Measurements from ENCODE around the gene PNLIPRP1.

Gene PNLIPRP1
- long read RNA-seq, donor 1, result 0 reads
- long read RNA-seq, donor 2, result 0 reads
- long read RNA-seq, donor 3, result 0 reads
- long read RNA-seq, donor 4, result 0 reads
- long read RNA-seq, donor 5, result 0 reads
- long read RNA-seq, donor 6, result 0 reads
- long read RNA-seq, donor 7, result 0 reads
- long read RNA-seq, donor 8, result 0 reads

DNA sequence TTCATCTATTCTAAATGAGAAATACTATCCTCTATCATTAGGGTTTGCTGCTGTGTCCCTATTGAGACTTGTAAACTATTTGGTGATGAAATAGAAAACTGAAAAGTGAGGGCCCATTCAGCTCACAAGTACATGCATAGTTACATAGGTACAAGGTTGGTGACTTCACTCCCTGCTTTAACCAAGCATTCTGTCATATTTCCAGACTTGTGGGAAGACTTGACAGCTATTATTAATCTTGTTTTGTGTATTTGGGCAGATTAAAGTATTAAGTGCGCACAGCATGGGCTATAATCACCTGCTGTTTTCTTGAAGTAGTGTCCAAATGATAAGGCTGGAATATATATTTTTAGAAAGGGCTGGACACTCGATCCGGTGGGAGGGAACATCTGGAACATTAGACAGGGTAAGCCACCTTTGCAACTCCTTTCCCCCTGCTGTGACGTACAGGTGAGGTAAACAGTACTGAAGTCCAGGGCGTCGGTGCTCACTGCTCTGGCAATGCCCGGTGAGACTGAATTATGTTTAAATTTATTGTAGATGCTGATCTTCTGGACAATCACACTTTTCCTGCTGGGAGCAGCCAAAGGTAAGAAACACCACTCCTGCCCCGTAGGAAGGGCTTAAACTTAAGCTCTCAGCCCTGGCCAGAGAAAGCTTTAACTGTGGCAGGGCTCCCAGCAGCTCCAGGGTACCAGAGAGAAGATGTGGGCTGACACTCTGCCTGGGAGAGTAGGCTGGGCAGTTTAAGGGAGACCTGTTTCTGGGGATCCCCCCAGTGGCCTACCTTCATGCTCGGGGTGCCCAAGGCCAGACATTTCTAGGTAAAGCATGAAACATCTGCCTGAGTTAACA lies at the start of gene PNLIPRP1:
TSS of gene PNLIPRP1 (plus strand) at position 370 of the 855 bp plus-strand sequence. CDS start at position 541, 171 bp downstream.
- DNase-seq, result no peak

GRCh38 chr10:116542007-116542677 lies 48.6 kb upstream of the PNLIPRP1 start:
- no peak for DNase-seq

GRCh38 chr10:116545122-116545521 lies 45.6 kb upstream of the PNLIPRP1 start:
- DNase-seq, result no peak

DNA sequence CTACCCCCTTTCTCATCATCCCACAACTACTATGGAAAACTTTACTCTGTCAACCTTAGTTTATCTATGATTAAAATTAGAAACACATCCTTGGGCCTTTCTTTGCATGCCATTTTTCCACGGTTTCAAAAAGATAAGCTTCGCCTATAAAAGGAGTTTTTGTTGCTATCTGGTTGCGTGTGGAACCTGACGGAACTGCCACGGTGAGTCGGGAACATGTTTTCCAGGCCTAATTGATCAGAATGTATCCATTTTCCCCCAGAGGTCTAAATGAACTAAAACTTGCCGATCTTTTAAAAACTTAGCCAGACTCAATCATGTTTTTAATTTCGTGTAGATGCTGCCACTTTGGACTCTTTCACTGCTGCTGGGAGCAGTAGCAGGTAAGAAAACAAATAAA lies 45.0 kb upstream of the PNLIPRP1 start, which contains the start of gene PNLIP:
TSS of gene PNLIP (plus strand) at position 176 of the 400 bp plus-strand sequence. CDS start at position 338, 162 bp downstream.
- DNase-seq, result no peak

DNA sequence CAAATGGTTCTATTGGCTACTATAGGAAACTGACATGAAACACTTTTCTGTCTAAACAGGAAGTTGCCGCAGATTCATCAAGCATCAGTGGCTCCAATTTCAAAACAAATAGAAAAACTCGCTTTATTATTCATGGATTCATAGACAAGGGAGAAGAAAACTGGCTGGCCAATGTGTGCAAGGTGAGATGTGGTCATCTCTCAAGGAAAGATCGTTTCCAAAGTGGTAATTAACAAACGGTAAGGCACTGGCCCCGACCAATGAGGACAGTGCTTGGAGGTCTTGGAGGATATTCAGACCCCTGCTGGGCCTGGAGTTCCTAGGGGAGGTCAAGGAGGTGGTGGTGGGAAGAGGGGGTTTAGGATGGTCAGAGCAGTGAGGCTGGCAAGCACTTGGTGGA lies 42.5 kb upstream of the PNLIPRP1 start:
- DNase-seq, result no peak

- no peak for DNase-seq
Observed at GRCh38 chr10:116553378-116553980, 37.3 kb upstream of the PNLIPRP1 start.

- DNase-seq, result no peak
Observed at GRCh38 chr10:116554628-116555027, 36.1 kb upstream of the PNLIPRP1 start.

- no peak for DNase-seq
Observed at GRCh38 chr10:116555880-116556279, 34.9 kb upstream of the PNLIPRP1 start.

GRCh38 chr10:116557305-116557880 lies 33.4 kb upstream of the PNLIPRP1 start:
- no peak for DNase-seq

DNA sequence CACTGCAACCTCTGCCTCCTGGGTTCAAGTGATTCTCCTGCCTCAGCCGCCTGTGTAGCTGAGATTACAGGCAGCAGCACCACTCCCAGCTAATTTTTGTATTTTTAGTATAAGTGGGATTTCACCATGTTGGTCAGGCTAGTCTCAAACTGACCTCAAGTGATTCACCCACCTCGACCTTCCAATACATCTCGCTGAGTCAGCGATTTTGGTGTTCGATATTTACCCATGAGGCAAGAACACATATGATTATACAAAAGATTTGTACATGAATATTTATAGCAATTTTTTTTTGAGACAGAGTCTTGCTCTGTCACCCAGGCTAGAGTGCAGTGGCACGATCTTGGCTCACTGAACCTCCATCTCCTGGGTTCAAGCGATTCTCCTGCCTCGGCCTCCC lies 25.2 kb upstream of the PNLIPRP1 start:
- DNase-seq, result no peak

- DNase-seq, result no peak
Observed at GRCh38 chr10:116566932-116567331, 23.8 kb upstream of the PNLIPRP1 start.

DNA sequence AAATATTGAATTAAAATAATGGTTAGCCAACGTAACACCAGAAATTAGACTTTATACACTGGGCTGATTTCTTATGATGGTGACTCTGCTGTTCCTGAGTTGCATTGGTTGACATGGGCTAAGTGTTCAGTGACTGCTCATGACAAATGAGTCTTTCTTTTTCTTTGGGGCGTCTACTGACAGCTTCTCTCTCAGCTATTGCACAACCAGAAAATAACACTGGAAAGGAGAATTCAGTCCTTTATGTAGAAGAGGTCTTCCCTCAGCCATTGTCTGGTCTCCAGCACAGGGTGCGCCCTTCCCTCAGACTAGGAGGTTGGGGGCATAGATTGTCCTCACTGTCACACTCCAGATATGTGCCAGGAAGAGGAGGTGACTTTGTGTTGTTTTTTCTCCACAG lies 23.4 kb upstream of the PNLIPRP1 start:
- DNase-seq, result no peak

- DNase-seq, result no peak
Observed at GRCh38 chr10:116574797-116575196, 16.0 kb upstream of the PNLIPRP1 start.

DNA sequence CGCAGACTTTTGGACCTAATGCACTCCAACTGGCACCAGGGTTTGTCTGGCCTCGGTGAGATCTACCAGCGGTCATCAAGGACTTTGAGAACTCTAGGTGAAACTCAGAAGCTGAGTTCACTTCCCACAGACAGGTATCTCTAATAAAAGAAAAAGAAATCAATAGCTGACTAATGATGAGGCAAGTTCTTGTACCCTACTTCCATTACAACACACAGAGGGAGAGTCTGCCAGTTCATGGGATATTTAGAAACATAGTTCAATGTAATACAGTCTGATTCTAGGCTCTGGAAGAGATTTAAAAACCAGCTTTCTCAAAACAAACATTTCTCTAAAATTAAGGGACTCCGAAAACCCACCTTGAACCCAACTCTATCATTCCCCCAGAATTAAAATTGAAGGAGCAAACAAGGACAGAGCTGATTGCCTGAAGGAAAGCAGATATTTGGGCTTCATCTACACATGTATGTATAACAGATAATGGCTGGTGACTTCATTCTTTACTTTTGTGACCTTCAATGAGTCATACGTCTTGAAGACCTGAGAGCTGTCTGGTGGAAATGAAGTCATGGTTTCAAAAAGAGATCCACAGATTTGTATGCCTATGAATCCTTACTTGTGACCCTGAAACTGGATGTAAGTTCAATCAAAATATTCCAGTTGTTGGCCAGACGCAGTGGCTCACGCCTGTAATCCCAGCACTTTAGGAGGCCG lies 2.7 kb upstream of the PNLIPRP1 start:
- no peak for DNase-seq

GRCh38 chr10:116588995-116589394 lies 1.8 kb upstream of the PNLIPRP1 start:
- DNase-seq, result no peak

- DNase-seq, result no peak
Observed at GRCh38 chr10:116589926-116590325, 833 bp upstream of the PNLIPRP1 start.

DNA sequence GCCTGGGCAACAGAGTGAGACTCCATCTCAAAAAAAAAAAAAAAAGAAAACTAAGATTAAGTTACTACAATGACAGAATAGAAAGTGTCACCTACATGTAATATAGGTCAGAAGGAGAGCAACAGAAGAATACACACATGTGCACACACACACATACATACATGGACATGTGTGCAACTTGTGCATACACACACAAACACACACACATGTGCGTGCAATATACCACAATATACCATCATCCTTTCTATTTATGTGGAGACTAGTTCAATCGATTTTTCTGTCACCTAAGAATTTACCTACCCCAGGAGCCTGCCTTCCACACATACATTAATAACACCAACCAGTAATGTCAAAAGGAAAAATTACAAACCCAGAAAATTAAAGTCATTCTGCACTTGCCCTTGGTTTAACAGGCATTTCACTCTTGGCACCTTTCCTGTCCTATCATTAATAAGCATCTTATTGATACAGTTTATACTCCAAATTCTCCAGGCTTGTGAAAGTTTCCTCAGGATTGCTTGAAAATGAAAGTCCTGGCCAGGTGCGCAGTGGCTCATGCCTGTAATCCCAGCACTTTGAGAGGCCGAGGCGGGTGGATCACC lies 2.5 kb downstream of the PNLIPRP1 start:
- no peak for DNase-seq

DNA sequence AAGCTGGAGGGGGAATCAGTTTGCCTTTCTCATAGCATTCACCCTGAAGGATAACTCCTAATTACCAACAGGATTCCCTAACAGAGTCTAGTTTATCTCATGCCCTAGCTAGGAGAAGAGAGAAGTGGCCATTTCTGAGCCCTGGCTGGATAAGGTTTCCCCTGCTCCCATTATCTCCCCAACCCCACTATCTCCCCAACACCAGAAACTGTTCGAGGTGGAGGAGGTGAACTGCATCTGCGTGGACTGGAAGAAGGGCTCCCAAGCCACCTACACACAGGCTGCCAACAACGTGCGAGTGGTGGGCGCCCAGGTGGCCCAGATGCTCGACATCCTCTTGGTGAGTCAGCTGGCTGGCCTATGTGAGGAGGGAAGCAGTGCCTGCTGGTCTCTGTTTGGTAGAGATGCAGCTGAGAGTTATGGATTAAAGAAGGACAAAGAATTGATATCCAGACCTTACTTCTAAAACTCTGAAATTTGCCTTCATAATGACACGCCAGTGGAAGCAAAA lies 3.8 kb downstream of the PNLIPRP1 start:
- DNase-seq, result no peak

DNA sequence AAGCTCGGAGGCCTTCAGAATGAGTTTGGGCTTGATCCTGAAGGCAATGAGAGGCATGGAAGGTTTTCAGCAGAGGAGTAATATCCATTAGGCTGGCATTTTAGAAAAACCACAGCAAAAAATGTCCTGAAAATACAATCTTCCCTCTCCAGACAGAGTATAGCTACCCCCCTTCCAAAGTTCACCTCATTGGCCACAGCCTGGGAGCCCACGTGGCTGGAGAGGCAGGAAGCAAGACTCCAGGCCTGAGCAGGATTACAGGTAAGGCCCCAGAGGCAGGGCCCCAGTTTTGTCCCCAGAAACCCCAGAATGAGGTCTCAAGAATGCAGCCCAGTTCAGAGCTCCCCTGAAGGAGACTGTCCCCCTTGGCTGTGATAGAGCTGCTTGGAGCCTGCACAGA lies 5.3 kb downstream of the PNLIPRP1 start:
- DNase-seq, result no peak

DNA sequence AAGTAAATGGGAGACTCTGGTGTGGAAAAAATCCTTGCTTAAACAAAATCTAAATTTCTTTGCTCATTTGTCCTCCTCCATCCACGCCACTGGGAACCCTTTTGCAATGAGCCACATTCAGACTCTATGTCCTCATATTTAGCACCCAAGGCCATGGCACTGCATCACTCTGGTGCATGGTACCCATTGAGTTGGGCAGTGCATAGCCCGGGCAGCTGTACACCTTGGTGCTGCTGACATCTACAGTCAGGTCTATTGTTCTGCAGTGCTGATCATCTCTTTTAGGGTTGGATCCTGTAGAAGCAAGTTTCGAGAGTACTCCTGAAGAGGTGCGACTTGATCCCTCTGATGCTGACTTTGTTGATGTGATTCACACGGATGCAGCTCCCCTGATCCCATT lies 6.8 kb downstream of the PNLIPRP1 start:
- no peak for DNase-seq

DNA sequence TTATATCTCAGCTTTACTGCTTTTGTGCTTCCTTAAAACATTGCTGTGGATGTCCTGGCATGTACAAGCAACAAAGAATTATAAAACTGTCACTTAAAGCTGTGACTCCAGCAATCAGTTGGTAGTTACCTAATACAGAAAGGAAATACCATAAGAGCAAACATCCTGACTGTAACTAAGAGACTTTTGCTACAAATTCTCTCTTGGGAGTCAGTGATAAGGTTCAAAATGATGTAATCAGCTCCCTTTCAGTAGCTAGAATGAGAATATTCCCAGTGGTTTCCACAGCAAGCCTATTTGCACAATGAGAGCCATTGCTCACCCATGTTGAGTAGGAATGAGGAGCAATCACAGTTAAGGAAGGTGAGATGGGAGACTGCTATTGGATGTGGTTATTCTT lies 7.6 kb downstream of the PNLIPRP1 start:
- no peak for DNase-seq

Data from right kidney (tissue), 9 donors.